CD4-positive, alpha-beta T cell (primary cell): ENCODE data around the gene PRKG1. TPM values are rescaled to one million over a fixed set of nuclear protein-coding genes. Genes with fewer than 3 reads are reported as not detected.

Experiments
- ATAC-seq: fragments of 200-7000 bp; cut with Tn5 transposase; one replicate; pipeline ENCODE4 v1.10.0; 2022; ENCODE audit warnings: mild to moderate bottlenecking; ENCODE audit not compliant: poor library complexity
- CTCF ChIA-PET: fragments of 350-600 bp; sonication (Branson Sonifier 250); formaldehyde crosslinking; loops from one replicate; lab custom pipeline; 2021; ENCODE audit warnings: antibody characterized with exemption, inconsistent platforms; lab: Charles Lee
- POLR2A ChIA-PET: fragments of 350-600 bp; sonication (Branson Sonifier 250); formaldehyde crosslinking; loops from one replicate; lab custom pipeline; 2021; ENCODE audit warnings: antibody characterized with exemption, inconsistent platforms; lab: Charles Lee
- DNase-seq, 14 experiments: peaks; one replicate each; pipeline ENCODE4 v3.0.0-alpha.2; 2013 to 2020; ENCODE audit warnings: mixed read lengths in 2 of 14
- H3K27ac ChIP-seq, 2 donors: one replicate each; pipeline versions ENCODE4 v1.5.1 to v1.7.0; 2013; ENCODE audit warnings: low read length in 2 of 2, low read depth in 1 of 2, mild to moderate bottlenecking in 1 of 2
- H3K27me3 ChIP-seq, 2 experiments: 1 replicate in 1 of 2; 2 replicates in 1 of 2; pipeline versions ENCODE4 v1.6.1 to v1.7.0; 2013; ENCODE audit warnings: low read length in 2 of 2, control low read depth in 1 of 2, mild to moderate bottlenecking in 1 of 2, moderate library complexity in 1 of 2; ENCODE audit not compliant: insufficient read depth in 2 of 2, control insufficient read depth in 1 of 2
- H3K36me3 ChIP-seq: one replicate; pipeline ENCODE4 v1.6.1; 2013; ENCODE audit warnings: low read length, control low read depth; ENCODE audit not compliant: insufficient read depth
- H3K4me1 ChIP-seq: one replicate; pipeline ENCODE4 v1.6.1; 2013; ENCODE audit warnings: low read length, control low read depth; ENCODE audit not compliant: insufficient read depth
- H3K4me3 ChIP-seq: one replicate; pipeline ENCODE4 v1.5.1; 2013; ENCODE audit warnings: mild to moderate bottlenecking, low read length, moderate library complexity
- H3K9me3 ChIP-seq, 2 experiments: 1 replicate in 1 of 2; 2 replicates in 1 of 2; pipeline versions ENCODE4 v1.6.1 to v1.7.0; 2013; ENCODE audit warnings: low read length in 2 of 2, mild to moderate bottlenecking in 2 of 2, control low read depth in 1 of 2, moderate library complexity in 1 of 2; ENCODE audit not compliant: control insufficient read depth in 1 of 2, insufficient read depth in 1 of 2
- H3K27ac Mint-ChIP-seq: one replicate; pipeline ENCODE4 v1.8.0; 2020; ENCODE audit warnings: mixed read lengths
- H3K27me3 Mint-ChIP-seq: one replicate; pipeline ENCODE4 v1.8.0; 2021; ENCODE audit warnings: mixed read lengths
- H3K36me3 Mint-ChIP-seq: one replicate; pipeline ENCODE4 v1.8.0; 2021; ENCODE audit warnings: low read depth, mixed read lengths
- H3K4me1 Mint-ChIP-seq: one replicate; pipeline ENCODE4 v1.8.0; 2021; ENCODE audit warnings: low read depth, mixed read lengths
- H3K4me3 Mint-ChIP-seq: one replicate; pipeline ENCODE4 v1.8.0; 2020; ENCODE audit warnings: mild to moderate bottlenecking, mixed read lengths
- H3K9me3 Mint-ChIP-seq: one replicate; pipeline ENCODE4 v1.8.0; 2020; ENCODE audit warnings: mixed read lengths
- CTCF ChIP-seq: fragments of 200-600 bp; IDR thresholded peaks from one replicate; pipeline ENCODE4 v1.8.0; 2022; ENCODE audit warnings: antibody characterized with exemption, mild to moderate bottlenecking
- intact Hi-C, 2 experiments: fragments of 100-400 bp; cut with DNase I in 1 of 2; cut with micrococcal nuclease in 1 of 2; formaldehyde crosslinking; loops; one replicate each; pipeline versions ENCODE4 v1.15.1 to v1.9.0; 2023 to 2025; cut with DNase I, micrococcal nuclease
- total RNA-seq, 174 experiments: library from RNA in 2 of 174; stranded (reverse) in 2 of 174; gene quantifications; one replicate each; pipeline ENCODE4 v1.2.3 and lab custom pipeline; 2021 to 2026

Gene PRKG1
- total RNA-seq, 2 experiments from 2014 or later, result 0.31 TPM; not detected in 1

GRCh38 chr10:51198170-51198569 lies 123.9 kb downstream of the PRKG1 start:
- H3K27ac ChIP-seq, result no peak overlapping the region
- TF ChIP-seq CTCF, result no peak
- ChIA-PET CTCF (no interaction called here), POLR2A (no interaction called here)
- Mint-ChIP-seq H3K27ac (no peak overlapping the region), H3K27me3 (no peaks in the 10 kb centered on the region), H3K4me1 (no peaks in the 10 kb centered on the region), H3K36me3 (no peaks in the 10 kb centered on the region), H3K4me3 (no peak overlapping the region), H3K9me3 (peaks cover 2% of the 10 kb centered on the region)
- H3K4me3 ChIP-seq, result no peak overlapping the region
- no peak for DNase-seq
- H3K36me3 ChIP-seq, result no peaks in the 10 kb centered on the region
- ATAC-seq, result no peak
- no peaks in the 10 kb centered on the region for H3K4me1 ChIP-seq
- no peaks in the 10 kb centered on the region for H3K27me3 ChIP-seq
- H3K9me3 ChIP-seq, result no peaks in the 10 kb centered on the region
- intact Hi-C loops, result no loop called here

- Histone ChIP-seq H3K4me1 (no peaks in the 10 kb centered on the region), H3K36me3 (no peaks in the 10 kb centered on the region), H3K27ac (no peak overlapping the region), H3K4me3 (no peak overlapping the region), H3K27me3 (no peaks in the 10 kb centered on the region), H3K9me3 (no peaks in the 10 kb centered on the region)
- H3K27me3 Mint-ChIP-seq, result no peaks in the 10 kb centered on the region
- no peak overlapping the region for H3K4me3 Mint-ChIP-seq
- H3K36me3 Mint-ChIP-seq, result no peaks in the 10 kb centered on the region
- ATAC-seq, result no peak
- no peak overlapping the region for H3K27ac Mint-ChIP-seq
- ChIA-PET POLR2A (no interaction called here), CTCF (no interaction called here)
- DNase-seq, result no peak
- H3K4me1 Mint-ChIP-seq, result no peaks in the 10 kb centered on the region
- no peak for TF ChIP-seq CTCF
- intact Hi-C loops, result no loop called here
- H3K9me3 Mint-ChIP-seq, result peaks cover under 1% of the 10 kb centered on the region
Observed at GRCh38 chr10:51201947-51202346, 127.7 kb downstream of the PRKG1 start.

GRCh38 chr10:51203359-51203758 lies 129.1 kb downstream of the PRKG1 start:
- no peak overlapping the region for H3K4me3 Mint-ChIP-seq
- no peak overlapping the region for H3K4me3 ChIP-seq
- H3K27me3 Mint-ChIP-seq, result no peaks in the 10 kb centered on the region
- H3K27me3 ChIP-seq, result no peaks in the 10 kb centered on the region
- no peaks in the 10 kb centered on the region for H3K9me3 ChIP-seq
- H3K4me1 Mint-ChIP-seq, result no peaks in the 10 kb centered on the region
- ATAC-seq, result no peak
- H3K27ac ChIP-seq, result no peak overlapping the region
- POLR2A ChIA-PET, result no interaction called here
- no peaks in the 10 kb centered on the region for H3K36me3 Mint-ChIP-seq
- no peaks in the 10 kb centered on the region for H3K9me3 Mint-ChIP-seq
- intact Hi-C loops, result no loop called here
- H3K36me3 ChIP-seq, result no peaks in the 10 kb centered on the region
- no peaks in the 10 kb centered on the region for H3K4me1 ChIP-seq
- TF ChIP-seq CTCF, result no peak
- H3K27ac Mint-ChIP-seq, result no peak overlapping the region
- CTCF ChIA-PET, result interaction anchor here (0.8 kb wide), 1 partner anchor 19 kb away, joined by 3 read pairs; no protein-coding TSS in a partner anchor
- no peak for DNase-seq
